HG03457 (cell line): ENCODE results near the gene S100A5.
"Not testable (repeated sequence)": the region's sequence is repeated elsewhere in the genome, so short reads cannot be mapped to it uniquely, and the experiment has no call there.

ENCODE experiments used
- ATAC-seq: cut with Tn5 transposase; IDR thresholded peaks from one replicate; pipeline ENCODE4 v1.9.1; 2021; ENCODE audit warnings: moderate number of reproducible peaks; ENCODE audit not compliant: unreplicated experiment

Gene S100A5

DNA sequence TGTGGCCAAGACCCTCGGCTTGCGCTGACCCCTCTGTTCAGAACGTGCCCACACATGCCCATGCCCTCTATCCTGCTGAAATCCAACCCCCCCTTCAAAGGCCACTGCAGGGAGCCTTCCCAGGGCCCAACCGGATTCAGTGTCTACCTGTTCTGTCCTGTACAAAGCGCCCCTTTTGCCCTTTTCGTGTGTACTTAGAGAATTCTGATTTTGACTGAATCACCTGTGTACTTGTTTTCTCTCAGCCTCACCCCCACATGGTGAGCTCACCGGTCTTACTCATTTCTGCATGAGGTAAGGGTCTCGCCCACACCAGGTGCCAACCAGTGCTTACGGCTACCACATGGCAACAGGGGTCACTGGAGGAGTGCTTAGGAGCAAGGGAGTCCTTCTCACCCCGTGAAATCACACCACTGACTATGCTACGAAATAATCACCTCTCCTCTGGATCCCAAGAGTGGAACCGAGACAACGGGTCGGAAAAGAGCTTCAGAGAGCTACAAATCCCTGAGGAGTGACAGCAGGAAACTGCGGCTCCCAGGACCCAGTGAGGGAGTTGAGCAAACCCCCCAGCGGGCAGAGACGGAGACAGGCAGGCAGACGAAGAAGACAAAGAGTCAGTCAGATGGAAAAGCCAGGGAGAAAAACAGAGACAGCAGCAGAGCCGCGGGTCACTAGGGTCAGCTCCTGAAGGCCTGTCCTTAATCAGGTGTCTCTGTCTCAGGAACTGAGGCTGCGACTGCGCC is 27.1 kb upstream of the S100A5 start:
- no peak for ATAC-seq

DNA sequence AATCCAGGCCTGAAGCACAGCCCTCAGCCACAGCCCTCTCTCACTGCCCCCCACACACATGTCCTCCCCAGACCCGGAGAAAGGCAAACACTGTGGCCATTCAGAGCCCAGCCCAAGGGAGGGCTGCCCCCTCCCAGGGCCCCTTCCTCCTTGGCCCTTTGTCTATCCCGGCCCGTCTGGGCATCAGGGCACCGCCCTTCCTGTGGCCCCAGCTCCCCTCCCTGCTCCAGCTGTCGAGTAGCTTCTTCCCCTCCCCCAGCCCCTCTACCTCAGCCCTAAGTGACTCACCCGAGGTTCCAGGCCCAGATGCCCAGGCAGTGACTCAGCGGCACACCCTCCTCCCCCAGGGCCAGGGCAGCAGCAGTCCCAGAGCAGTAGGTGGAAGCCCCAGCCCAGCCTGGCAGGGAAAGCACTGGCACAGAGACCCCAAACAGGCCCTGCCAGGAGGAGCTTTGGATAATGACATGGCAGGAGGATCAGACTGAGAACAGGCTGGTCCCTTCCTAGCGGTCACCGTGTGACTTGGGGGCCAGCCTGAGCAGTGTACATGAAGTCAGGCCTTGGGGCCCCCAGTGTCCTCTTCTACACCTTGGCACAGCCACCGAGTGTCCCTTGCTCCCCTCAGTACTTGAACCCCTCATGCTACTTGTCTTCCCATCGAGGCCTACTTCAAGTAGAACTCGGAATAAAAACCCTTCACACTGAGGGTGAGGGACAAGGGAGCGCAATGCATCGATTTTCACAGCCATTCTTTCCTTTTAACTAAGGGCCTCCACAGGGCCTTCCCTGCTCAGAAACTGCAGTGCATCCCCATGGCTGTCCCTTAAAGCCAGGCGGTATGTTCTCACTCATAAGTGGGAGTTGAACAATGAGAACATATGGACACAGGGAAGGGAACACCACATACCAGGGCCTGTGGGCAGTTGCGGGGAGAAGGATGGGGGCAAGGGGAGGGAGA is 26.0 kb upstream of the S100A5 start:
- ATAC-seq: no peak

DNA sequence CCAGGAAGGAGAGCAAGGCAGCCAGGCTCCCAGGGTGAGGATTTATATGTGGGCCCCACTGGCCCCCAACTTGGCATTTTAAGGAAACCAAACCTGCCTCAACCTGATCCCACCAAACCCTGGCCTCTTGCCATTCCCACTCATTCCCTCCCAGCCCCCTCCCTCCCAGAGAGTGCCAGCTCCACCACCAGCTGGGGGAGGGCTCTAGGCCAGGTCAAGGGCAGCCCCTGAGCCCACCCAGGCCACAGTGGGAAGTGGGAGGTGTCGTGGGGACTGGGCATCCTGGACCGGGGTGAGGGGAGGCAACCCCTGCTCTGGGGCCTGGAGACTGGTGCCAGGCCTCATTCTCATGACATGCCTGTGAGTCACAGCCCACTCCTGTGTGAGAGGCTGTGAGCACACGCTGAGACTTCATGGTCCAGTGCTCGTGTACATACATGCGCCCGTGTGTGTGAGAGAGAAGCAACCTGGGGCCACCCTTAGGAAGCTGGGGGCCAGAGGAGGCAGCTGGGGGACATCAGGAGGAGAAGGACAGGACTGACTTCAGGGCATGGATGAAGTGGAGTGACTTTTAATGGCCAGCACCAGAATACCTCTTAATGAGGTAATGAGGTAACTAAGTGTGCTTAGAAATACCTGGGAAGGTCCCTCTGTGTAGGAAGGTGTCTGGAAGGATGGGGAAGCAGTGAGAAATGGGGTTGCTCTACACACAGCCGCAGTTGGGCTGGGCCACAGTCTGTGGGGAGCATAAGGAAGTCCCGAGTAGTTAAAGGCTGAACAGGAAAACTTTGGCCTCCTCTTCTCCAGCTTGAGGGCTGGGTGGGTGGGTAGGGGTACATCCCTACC is 25.0 kb upstream of the S100A5 start, which contains the start of gene S100A2:
Gene S100A2, minus strand, starts transcription at position 316 of the 846 bp plus-strand sequence. CDS start 1,967 bp downstream, outside the sequence.
- ATAC-seq: no peak

DNA sequence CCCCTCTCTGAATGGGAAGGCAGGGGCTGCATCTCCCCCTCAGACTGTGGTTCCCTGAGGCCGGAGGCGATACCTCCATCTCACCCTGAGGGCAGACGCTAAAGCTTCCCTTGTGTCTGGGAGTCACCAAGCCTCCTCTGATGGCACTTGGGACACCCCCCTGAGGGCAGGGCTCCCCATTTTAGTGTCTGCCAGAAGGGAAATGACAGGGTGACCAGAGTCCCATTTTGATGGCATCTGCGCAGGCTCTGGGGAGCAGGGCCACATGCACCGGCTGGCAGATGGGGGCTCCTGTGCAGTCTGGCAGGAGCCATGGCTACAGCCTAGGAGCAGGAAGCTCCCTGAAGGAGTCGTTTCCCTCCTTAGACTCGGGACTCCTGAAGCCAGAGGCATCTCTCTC is 23.3 kb upstream of the S100A5 start:
- no peak for ATAC-seq

DNA sequence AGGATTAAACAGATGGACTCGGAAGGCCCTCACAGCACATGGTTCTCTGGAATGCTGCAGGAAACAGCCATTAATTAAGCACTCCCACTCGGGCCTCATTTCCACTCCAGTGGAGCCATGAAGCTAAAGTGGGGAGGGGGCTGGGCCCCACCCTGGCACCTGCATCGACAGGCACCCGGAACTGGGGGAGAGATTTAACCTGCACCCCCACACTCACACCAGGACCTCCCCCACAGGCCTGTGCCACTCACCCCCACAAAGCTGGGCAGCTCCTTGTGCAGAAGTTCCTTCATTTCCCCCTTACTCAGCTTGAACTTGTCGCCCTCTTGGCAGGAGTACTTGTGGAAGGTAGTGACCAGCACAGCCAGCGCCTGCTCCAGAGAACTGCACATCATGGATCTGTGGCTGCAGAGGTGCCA is 22.8 kb upstream of the S100A5 start:
- ATAC-seq: no peak

DNA sequence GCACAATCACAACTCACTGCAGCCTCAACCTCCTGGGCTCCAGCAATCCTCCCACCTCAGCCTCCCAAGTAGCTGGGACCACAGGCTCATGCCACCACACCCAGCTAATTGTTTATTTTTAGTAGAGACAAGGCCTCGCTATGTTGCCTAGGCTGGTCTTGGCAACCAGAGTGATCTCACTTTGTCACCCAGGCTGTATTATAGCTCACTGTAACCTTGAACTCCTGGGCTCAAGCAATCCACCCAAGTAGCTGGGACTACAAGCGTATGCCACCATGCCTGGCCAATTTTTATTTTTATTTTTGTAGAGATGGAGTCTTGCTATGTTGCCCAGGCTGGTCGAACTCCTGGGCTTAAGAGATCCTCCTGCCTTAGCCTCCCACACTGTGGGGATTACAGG is 21.3 kb upstream of the S100A5 start:
- not testable (repeated sequence) for ATAC-seq

DNA sequence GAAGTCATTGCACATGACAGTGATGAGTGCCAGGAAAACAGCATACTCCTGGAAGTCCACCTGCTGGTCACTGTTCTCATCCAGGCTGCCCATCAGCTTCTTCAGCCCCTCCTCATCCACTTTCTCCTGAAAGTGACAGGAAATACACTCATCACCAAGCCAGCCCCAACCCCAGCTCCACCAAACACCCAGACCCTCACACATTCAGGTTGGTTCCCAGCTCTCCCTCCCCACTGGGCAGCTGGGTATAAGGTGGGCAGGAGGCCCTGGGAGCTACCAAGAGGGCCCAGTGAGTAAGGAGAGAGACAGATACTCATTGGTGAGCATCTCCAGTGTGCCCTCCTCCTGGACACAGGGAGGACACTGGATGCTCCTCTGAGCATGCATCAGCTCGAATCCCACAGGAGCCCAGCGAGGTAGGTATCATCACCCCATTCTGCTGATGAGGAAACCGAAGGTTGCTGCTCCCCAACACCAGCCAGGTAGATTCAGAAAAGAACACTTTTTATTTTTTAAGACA is 20.8 kb upstream of the S100A5 start:
- ATAC-seq: no peak

DNA sequence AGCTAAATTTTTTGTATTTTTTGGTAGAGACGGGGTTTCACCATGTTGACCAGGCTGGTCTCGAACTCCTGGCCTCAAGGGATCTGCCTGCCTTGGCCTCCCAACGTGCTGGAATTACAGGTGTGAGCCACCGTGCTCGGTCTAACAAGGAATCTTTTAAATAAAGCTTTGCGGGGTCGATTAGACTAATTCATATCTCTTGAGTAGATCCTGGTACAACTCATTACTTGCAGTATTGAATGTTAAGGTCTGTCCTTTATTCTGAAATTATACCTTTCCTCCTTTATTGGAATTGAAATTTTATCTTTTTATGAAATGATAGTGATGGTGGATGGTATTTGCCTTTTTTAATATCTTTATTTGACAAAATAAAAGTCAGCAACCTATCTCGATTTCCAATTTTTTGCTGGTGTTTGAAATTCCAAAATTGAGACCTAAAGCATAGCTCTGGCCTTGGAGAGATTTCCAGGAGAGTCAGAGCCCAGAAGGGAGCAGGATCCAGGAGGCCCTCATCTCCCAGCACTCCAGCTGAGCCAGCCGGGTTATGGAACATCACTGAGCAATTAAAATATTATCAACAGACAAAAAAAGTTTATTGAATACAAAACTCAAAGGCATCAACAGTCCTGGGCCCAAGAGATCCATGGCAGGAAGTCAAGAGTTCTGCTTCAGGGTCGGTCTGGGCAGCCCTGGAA is 20.2 kb upstream of the S100A5 start:
- no peak for ATAC-seq

DNA sequence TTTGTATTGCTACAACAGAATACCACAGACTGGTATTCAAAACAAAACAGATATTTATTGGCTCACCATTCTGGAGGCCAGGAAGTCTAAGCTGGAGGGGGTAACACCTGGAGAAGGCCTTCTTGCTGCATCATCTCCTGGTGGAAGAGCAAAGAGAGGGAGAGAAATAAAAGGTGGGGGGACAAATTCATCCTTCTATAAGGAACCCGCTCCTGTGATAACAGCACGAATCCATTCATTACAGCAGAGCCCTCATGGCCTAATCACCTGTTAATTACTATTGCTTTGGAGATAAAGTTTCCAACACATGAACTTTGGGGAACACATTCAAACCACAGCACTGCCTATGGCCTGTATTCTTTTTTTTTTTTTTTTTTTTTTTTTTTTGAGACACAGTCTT is 19.5 kb upstream of the S100A5 start:
- ATAC-seq: no peak

DNA sequence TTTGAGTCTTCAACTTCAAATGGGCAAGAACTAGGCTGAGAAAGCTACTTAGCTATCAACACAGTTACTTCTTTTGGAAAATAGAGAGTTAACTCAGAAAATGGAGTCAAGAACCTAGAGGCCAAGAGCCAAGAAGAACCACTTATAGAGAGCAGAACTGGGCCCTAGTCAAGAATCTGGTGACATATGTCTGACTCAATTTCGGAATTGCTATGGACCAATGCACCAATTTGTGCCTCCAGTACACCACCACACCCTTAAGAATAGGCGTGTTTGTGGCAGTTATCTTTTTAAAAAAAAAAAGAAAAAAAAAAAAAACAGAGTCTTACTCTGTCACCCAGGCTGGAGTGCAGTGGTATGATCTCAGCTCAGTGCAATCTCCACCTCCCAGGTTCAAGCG is 17.1 kb upstream of the S100A5 start:
- ATAC-seq: no peak

DNA sequence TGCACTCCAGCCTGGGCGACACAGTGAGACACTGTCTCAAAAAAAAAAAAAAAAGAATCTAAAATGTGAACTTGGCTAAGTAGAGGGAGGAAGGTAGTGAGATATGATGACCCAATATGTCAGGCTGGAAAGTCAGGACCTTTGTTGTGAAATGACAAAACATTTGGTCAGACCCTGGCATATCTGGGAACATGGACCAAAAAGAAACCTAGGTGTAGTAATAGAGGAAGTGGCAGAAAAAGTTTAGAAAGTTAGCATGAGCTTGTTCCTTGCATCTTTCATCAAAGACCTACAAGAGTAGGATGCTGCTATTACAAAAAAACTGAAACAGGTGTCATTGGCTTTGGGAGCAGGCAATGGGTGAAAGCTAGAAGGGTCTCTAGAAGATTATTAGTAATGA is 15.6 kb upstream of the S100A5 start:
- no peak for ATAC-seq

DNA sequence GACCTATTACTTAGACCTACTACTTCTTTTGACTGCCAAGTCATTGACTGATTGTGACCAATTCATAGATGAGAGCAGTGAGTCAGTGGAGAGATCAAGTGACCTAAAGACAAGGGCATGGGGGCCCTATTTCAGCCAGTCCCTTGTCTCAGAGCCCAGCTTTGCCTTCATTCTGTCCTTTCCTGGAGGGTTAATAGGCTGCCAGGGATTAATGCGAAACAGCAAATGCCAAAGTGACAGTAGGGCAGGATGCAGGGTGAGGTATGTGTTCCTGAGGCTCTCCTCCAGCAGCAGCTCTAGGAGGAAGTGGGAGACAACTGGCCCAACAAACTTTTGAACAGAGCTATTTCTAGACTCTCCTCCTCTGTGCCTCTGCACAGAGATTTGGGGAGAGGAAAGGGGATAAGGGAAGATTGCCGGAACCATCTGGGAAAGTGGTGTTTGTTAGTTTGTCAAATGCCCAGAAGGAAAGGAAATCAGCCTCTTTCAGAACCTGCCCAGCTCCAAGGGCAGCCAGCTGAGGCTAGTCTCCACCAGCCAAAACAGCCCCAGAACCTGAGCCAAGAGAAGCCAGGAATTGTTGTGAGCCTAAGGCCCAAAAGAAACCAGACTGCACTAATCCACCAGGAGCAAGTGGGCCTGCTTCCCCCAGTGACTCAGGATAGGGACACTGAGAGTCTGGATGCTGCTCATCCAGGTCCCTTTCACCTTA is 13.3 kb upstream of the S100A5 start:
- no peak for ATAC-seq

DNA sequence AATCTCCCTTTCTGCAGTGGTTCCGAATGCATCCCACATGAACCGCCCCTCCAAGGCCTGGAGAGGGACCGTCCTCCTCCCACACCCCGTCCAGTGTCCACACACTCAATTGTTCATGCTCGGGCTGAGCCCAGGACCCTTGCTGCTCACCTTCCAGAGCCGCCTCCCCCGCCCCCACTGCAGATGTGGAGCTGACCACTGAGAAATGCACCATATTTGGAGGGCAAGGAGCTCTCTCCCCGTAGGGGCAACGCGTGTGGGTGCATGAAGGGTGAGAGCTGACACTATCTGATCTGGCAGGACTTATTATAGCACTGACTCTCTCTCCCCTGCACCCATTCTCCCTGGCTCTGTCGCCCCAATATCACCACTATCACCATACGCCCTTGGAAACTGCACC is 12.4 kb upstream of the S100A5 start:
- ATAC-seq: no peak

DNA sequence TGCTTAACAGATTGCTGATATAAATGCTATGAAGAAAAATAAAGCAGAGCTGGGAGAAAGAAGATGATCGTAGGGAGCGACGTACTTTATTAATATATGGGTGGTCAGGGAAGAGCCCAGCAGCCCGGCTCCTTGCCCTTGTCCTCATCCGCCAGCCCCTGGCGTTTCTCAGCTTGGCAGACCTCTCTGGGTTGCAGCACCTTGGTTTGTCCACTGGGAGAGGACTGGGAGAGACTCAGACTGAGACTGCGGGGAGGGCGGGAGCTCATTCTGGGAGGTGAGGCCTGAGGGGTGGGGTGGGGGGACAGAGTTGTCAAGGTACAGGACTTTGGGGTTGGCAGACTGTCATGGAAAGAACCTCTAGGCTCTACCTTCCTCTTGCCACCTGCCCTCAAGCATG is 11.6 kb upstream of the S100A5 start:
- ATAC-seq: no peak

DNA sequence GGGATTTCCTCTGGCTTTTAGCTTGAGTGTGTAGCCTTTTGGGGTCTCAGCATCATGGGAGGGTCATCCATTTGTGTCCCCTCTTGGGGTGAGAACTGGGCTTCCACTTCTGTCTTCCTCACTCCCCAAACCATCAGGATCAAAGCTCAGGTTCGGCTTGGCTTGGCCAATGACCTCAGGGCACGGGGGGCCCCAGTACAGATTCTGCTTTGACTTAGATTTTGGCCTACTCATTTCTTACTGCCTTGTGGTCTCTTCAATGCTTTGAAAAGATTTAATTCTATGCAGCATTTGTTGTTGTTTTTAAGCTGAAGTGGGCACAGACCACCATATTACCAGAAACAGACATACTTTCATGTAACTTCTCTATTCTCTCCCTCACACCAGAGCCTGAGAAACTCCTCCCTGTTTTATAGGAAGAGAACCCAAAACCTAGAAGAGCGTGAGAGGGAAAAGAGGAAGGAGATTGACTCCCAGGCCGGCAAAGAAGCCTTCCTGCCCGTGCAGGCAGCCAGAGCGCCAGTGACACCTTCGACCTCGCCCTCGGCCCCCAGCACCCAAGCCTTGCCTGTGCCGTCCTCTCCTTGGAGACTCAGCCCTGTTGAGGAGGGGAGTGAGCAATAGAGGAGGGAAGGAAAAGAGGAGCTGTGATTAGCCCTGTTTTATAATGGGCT is 10.2 kb upstream of the S100A5 start:
- no peak for ATAC-seq

DNA sequence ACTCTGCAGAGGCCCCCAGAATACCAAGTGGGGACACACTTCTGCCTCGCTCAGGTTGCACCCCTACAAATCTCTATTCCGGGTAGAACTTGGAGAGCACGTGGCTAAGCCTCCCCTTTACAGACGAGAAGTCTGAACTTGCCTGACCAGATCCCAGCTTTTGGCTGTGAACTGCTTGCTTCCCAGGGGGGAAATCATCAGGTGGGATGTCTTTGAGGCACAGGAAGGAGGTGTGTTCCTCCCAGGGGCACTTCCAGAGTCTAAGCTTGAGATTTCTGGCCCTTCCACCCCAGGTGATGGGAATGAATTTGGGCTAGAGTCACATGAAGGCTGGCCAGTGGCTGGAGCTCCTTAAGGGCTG is 9.6 kb upstream of the S100A5 start:
- no peak for ATAC-seq

DNA sequence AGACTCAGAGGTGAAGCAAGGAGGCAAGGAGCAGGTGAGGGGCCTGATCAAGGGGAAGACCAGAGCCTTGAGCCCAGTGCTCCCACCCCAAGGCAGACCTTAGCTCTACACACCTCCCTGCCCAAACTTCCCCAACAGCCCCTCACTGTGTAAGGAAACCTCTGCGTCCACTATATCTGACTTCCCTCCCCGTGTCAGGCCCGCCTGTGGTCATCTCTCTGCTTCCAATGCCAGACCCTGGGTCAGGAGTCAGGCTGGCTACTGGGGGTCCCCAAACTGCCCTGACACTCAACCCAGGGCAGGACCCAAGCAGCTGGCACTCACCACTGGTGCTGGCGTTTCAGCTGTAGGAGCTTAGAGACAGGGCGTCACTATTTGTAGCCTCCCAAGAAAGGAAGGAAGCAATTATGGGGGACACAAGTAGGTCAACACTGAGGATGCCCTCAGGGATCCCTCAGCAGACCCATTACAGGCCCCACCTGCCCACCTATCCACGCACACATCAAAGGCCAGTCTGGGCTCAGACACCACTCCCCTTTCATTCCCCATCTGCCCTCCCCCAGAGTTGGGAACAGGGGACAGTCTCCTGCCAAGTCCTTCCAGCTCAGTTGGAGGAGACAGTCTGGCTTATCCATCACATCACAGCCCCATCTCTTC is 9.1 kb upstream of the S100A5 start:
- ATAC-seq: no peak
